HG03565 (cell line): ENCODE measurements around the gene OGDHL.

ENCODE experiments used
- ATAC-seq: cut with Tn5 transposase; IDR thresholded peaks from one replicate; pipeline ENCODE4 v1.9.1; 2021; ENCODE audit warnings: mild to moderate bottlenecking, moderate library complexity; ENCODE audit not compliant: unreplicated experiment

The OGDHL gene

GRCh38 chr10:49696311-49696710, 65.8 kb downstream of the OGDHL start:
- ATAC-seq, result no peak

- ATAC-seq, result no peak
Measured at GRCh38 chr10:49694466-49694865, 67.7 kb downstream of the OGDHL start.

- ATAC-seq, result no peak
Measured at GRCh38 chr10:49691588-49691987, 70.5 kb downstream of the OGDHL start.

GRCh38 chr10:49690698-49691356, 71.3 kb downstream of the OGDHL start:
- ATAC-seq, result no peak

- ATAC-seq, result no peak
Measured at GRCh38 chr10:49689882-49690510, 72.1 kb downstream of the OGDHL start.

- ATAC-seq, result no peak
Measured at GRCh38 chr10:49688920-49689319, 73.2 kb downstream of the OGDHL start.

- no peak for ATAC-seq
Measured at GRCh38 chr10:49688261-49688846, 73.8 kb downstream of the OGDHL start.

- no peak for ATAC-seq
Measured at GRCh38 chr10:49686651-49687050, 75.5 kb downstream of the OGDHL start.
